CD8-positive, alpha-beta memory T cell (primary cell): ENCODE data around the gene ZNF609. TPM values are rescaled to one million over a fixed set of nuclear protein-coding genes. Genes with fewer than 3 reads are reported as not detected.

ENCODE experiments used
- CTCF ChIA-PET: fragments of 350-600 bp; sonication (Branson Sonifier 250); formaldehyde crosslinking; loops from one replicate; lab custom pipeline; 2021; ENCODE audit warnings: antibody characterized with exemption; lab: Charles Lee
- POLR2A ChIA-PET: fragments of 350-600 bp; sonication (Branson Sonifier 250); formaldehyde crosslinking; loops from one replicate; lab custom pipeline; 2021; ENCODE audit warnings: antibody characterized with exemption; lab: Charles Lee
- DNase-seq, 5 donors: peaks; one replicate each; pipeline versions ENCODE4 v3.0.0 to v3.0.0-alpha.2; 2020 to 2022; ENCODE audit warnings: mixed read lengths in 1 of 5
- H3K27ac ChIP-seq: one replicate; pipeline ENCODE4 v1.7.0; 2013; ENCODE audit warnings: low read depth, mild to moderate bottlenecking, low read length, moderate library complexity
- H3K27me3 ChIP-seq: 2 replicates; pipeline ENCODE4 v1.7.0; 2013; ENCODE audit warnings: low read length, mild to moderate bottlenecking; ENCODE audit not compliant: insufficient read depth, poor library complexity, severe bottlenecking
- H3K36me3 ChIP-seq: 2 replicates; pipeline ENCODE4 v1.7.0; 2013; ENCODE audit warnings: mild to moderate bottlenecking, low read length, moderate library complexity; ENCODE audit not compliant: insufficient read depth
- H3K4me1 ChIP-seq: 2 replicates; pipeline ENCODE4 v1.7.0; 2013; ENCODE audit warnings: mild to moderate bottlenecking, low read length, moderate library complexity; ENCODE audit not compliant: insufficient read depth
- H3K4me3 ChIP-seq: 2 replicates; pipeline ENCODE4 v1.7.0; 2013; ENCODE audit warnings: mild to moderate bottlenecking, low read length
- H3K9me3 ChIP-seq: 2 replicates; pipeline ENCODE4 v1.7.0; 2013; ENCODE audit warnings: mild to moderate bottlenecking, low read length
- H3K27ac Mint-ChIP-seq, 8 donors: one replicate each; pipeline ENCODE4 v1.8.0; 2020 to 2021; ENCODE audit warnings: mixed read lengths in 8 of 8, mild to moderate bottlenecking in 6 of 8, inconsistent platforms in 3 of 8, moderate library complexity in 3 of 8
- H3K27me3 Mint-ChIP-seq, 2 donors: one replicate each; pipeline ENCODE4 v1.8.0; 2020 to 2021; ENCODE audit warnings: mixed read lengths in 2 of 2, mild to moderate bottlenecking in 1 of 2, moderate library complexity in 1 of 2
- H3K36me3 Mint-ChIP-seq, 3 donors: one replicate each; pipeline ENCODE4 v1.8.0; 2020 to 2021; ENCODE audit warnings: mixed read lengths in 3 of 3, inconsistent platforms in 1 of 3, mild to moderate bottlenecking in 1 of 3
- H3K4me1 Mint-ChIP-seq, 3 donors: one replicate each; pipeline ENCODE4 v1.8.0; 2020 to 2021; ENCODE audit warnings: mixed read lengths in 3 of 3, inconsistent platforms in 1 of 3, mild to moderate bottlenecking in 1 of 3
- H3K4me3 Mint-ChIP-seq, 7 donors: one replicate each; pipeline ENCODE4 v1.8.0; 2020 to 2021; ENCODE audit warnings: mixed read lengths in 7 of 7, mild to moderate bottlenecking in 6 of 7, moderate library complexity in 4 of 7, inconsistent platforms in 2 of 7
- H3K9me3 Mint-ChIP-seq, 5 donors: one replicate each; pipeline ENCODE4 v1.8.0; 2020 to 2022; ENCODE audit warnings: mixed read lengths in 5 of 5, mild to moderate bottlenecking in 3 of 5, moderate library complexity in 2 of 5, inconsistent platforms in 1 of 5
- polyA plus RNA-seq: library from polyadenylated mRNA; unstranded; fragments of 300-500 nt; fragmentation: Illumina TruSeq; gene quantifications from one replicate; pipeline ENCODE4 v1.2.3, GENCODE V29; 2021
- total RNA-seq, 2 experiments: library from RNA; stranded (reverse); gene quantifications; one replicate each; pipeline ENCODE4 v1.2.3, GENCODE V29; 2021

ZNF609 gene
- total and polyA plus RNA-seq, 3 experiments from 2014 or later, result 10.7 to 38.9 (median 38.0) TPM

DNA sequence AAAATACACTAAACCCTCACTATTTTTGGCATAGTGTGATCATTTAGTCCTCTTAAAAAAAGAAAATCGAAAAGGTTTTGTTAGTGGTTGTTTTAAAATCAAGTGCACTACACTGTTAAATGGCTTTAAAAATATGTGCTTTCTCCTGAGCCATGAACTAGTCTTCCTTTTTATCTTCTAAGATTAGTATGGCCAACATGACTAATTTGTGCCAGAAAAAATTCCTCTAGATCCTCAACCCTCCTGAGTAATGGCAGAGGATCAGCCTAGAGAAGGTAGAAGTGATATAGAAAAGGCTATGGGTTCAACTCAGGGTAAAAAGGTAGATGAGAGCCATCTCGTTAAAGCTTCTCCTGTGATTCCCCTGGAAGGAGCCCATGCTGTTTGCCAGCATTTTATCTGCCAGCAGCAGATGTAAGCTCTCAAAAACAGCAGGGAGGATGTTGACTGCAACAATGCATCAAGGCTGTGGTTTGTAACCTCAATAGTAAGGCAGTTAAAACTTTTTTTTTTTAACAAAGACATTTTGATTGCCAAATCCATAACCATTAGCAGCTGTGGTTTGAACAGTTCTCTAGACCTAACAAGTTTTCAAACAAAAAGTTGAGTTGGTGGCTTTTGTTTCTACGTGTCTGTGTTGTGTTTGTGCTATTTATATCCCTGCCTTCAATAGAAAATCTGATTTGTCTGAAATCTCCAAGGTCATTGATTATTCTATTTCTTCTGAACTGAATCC lies 30.2 kb upstream of the ZNF609 start:
- Histone ChIP-seq H3K4me1 (peaks cover 48% of the 10 kb centered on the region), H3K9me3 (no peaks in the 10 kb centered on the region), H3K27me3 (no peaks in the 10 kb centered on the region), H3K4me3 (peak overlapping the region; percentile 38), H3K36me3 (peaks cover 2% of the 10 kb centered on the region), H3K27ac (no peak overlapping the region)
- CTCF ChIA-PET, result interaction anchor here (0.9 to 1.4 kb wide), 7 partner anchors 11 to 411 kb away, joined by 3 to 11 read pairs (median 3); no protein-coding TSS in a partner anchor
- H3K9me3 Mint-ChIP-seq, result no peaks in the 10 kb centered on the region
- H3K27ac Mint-ChIP-seq, result peak overlapping the region; percentile 76 to 97 (median 92)
- peak overlapping the region; percentile 17 to 86 (median 79) for H3K4me3 Mint-ChIP-seq
- no peaks in the 10 kb centered on the region for H3K27me3 Mint-ChIP-seq
- DNase-seq, result peak; percentile 1 to 82 (median 72)
- POLR2A ChIA-PET, result interaction anchor here (0.6 to 1.3 kb wide), 7 partner anchors 8 to 870 kb away, joined by 3 to 8 read pairs (median 3); no protein-coding TSS in a partner anchor
- peaks cover 37 to 47% (median 40%) of the 10 kb centered on the region in 3 donors for H3K4me1 Mint-ChIP-seq
- peaks cover 5 to 32% (median 5%) of the 10 kb centered on the region in 3 donors for H3K36me3 Mint-ChIP-seq

DNA sequence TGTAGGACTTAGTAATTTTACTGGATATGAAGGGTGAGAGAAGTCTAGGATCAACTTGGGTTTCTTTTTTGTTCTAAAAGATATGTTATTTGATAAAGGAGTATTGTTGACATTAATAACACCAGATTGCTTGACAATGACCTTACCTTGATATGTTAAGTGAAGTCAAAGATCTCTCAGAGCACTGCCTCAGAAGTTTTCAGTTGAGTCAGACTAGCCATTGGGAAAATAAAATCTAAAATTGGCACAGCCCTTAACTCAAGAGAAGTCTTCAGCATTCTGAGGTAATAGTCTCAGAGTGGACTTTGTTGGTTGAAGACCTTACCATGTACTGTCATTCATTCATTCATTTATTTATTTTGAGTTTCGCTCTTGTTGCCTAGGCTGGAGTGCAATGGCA lies 22.4 kb upstream of the ZNF609 start:
- H3K4me3 Mint-ChIP-seq, result no peak overlapping the region
- CTCF ChIA-PET, result no interaction called here
- POLR2A ChIA-PET, result no interaction called here
- H3K9me3 Mint-ChIP-seq, result no peaks in the 10 kb centered on the region
- no peak for DNase-seq
- no peaks in the 10 kb centered on the region for H3K9me3 ChIP-seq
- no peaks in the 10 kb centered on the region for H3K27me3 Mint-ChIP-seq
- peaks cover 24 to 40% (median 28%) of the 10 kb centered on the region in 3 donors for H3K4me1 Mint-ChIP-seq
- H3K4me3 ChIP-seq, result no peak overlapping the region
- peak overlapping the region in 4 of 8 donors; percentile 0 to 60 (median 40) for H3K27ac Mint-ChIP-seq
- no peak overlapping the region for H3K27ac ChIP-seq
- H3K27me3 ChIP-seq, result no peaks in the 10 kb centered on the region
- peaks cover 5 to 27% (median 8%) of the 10 kb centered on the region in 3 donors for H3K36me3 Mint-ChIP-seq
- no peaks in the 10 kb centered on the region for H3K36me3 ChIP-seq
- H3K4me1 ChIP-seq, result peaks cover 20% of the 10 kb centered on the region

DNA sequence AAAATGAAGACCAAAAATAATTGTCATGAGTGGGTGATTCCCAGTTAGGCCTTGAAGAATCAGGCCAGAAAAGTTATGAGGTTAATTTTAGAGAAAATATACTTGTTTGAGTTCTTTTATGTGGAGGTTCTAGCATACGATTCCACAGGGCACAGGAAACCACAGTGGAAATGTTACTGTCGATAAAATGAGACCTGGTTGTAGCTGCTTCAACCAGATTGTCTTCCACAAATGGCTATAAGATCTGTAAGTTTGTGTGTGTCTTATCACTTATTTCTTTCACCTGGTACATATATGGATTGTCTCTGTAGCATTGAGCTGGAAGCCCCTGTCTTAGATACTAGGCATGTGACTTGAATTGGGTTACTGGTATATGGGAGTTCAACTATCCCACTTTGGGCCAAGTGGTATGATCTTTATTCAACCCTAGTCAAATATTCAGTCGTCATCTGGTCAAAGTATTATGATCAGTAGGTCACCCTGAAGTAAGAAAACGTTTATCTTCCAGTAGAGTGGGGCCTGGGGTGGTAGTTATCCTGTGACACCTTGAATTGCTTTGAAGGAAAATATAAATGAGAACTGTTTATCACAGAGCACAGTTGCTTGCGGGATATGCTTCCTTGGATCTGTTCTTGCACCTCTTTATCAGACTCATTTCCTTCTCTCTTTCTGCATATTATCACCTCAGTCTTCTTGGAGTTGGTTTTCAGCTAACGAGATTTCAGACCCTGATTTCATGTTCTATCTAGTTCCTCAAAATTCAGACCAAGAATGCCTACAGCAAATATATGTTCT lies 21.5 kb upstream of the ZNF609 start:
- Mint-ChIP-seq H3K27ac (peak overlapping the region in 3 of 8 donors; percentile 23 to 60 (median 26)), H3K9me3 (no peaks in the 10 kb centered on the region), H3K27me3 (no peaks in the 10 kb centered on the region), H3K36me3 (peaks cover 5 to 26% (median 8%) of the 10 kb centered on the region in 3 donors), H3K4me1 (peaks cover 32 to 45% (median 37%) of the 10 kb centered on the region in 3 donors), H3K4me3 (peak overlapping the region in 1 of 7 donors; percentile 10)
- DNase-seq, result no peak
- CTCF ChIA-PET, result no interaction called here
- Histone ChIP-seq H3K36me3 (no peaks in the 10 kb centered on the region), H3K9me3 (no peaks in the 10 kb centered on the region), H3K27ac (no peak overlapping the region), H3K27me3 (no peaks in the 10 kb centered on the region), H3K4me3 (no peak overlapping the region), H3K4me1 (peaks cover 29% of the 10 kb centered on the region)
- POLR2A ChIA-PET, result interaction anchor here (0.9 kb wide), 1 partner anchor 9 kb away, joined by 3 read pairs; no protein-coding TSS in a partner anchor

DNA sequence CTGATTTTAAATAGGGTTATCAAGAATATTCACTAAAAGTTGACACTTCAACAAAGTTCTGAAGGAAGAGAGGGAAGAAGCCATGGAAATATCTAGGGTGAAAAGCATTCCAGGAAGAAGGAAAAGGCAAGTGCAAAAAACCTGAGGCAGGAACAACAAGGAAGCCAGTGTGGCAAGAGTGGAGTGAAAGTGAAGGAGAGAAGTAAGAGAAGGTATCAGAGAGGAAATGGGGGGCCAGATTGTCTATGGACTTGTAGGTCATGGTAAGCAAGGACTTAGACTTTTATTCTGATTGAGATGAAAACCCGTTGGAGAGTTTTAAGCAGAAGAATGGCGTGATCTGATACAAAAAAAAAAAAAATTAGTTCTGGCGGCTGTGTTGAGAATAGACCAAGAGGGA lies 18.5 kb upstream of the ZNF609 start:
- Mint-ChIP-seq H3K27me3 (no peaks in the 10 kb centered on the region), H3K9me3 (no peaks in the 10 kb centered on the region), H3K27ac (no peak overlapping the region), H3K36me3 (peaks cover 0 to 33% (median 5%) of the 10 kb centered on the region in 3 donors), H3K4me3 (no peak overlapping the region), H3K4me1 (peaks cover 38 to 52% (median 50%) of the 10 kb centered on the region in 3 donors)
- H3K9me3 ChIP-seq, result no peaks in the 10 kb centered on the region
- no peak overlapping the region for H3K4me3 ChIP-seq
- DNase-seq, result no peak
- H3K27ac ChIP-seq, result no peak overlapping the region
- ChIA-PET POLR2A (no interaction called here), CTCF (interaction anchor here (1.0 kb wide), 1 partner anchor 12 kb away, joined by 3 read pairs; no protein-coding TSS in a partner anchor)
- H3K4me1 ChIP-seq, result peaks cover 42% of the 10 kb centered on the region
- H3K27me3 ChIP-seq, result no peaks in the 10 kb centered on the region
- no peaks in the 10 kb centered on the region for H3K36me3 ChIP-seq

DNA sequence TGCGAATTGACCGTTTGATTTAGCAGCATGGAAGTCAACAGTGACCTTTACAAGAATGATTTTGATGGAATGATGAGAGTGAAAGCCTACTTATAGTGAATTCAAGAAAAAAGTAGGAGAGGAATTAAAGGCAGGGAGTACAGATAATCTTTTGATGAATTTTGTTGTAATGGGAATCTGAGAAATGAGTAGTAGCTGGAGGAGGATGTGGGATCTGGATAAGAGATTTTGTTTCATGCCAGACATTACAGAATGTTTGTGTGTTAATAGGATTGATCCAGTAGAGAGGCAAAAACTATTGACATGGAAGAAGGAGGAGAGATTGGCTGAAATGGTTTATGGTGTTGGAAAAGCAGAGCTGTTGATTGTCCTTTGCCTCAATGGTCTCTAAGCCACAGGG lies 17.4 kb upstream of the ZNF609 start:
- peak overlapping the region in 7 of 8 donors; percentile 13 to 81 (median 43) for H3K27ac Mint-ChIP-seq
- H3K4me3 ChIP-seq, result no peak overlapping the region
- peaks cover 0 to 41% (median 7%) of the 10 kb centered on the region in 3 donors for H3K36me3 Mint-ChIP-seq
- ChIA-PET CTCF (interaction anchor here (1.5 kb wide), 1 partner anchor 16 kb away, joined by 4 read pairs; no protein-coding TSS in a partner anchor), POLR2A (interaction anchor here (0.7 kb wide), 1 partner anchor 13 kb away, joined by 7 read pairs; no protein-coding TSS in a partner anchor)
- peaks cover 41% of the 10 kb centered on the region for H3K4me1 ChIP-seq
- no peaks in the 10 kb centered on the region for H3K9me3 ChIP-seq
- H3K9me3 Mint-ChIP-seq, result no peaks in the 10 kb centered on the region
- peaks cover 39 to 56% (median 55%) of the 10 kb centered on the region in 3 donors for H3K4me1 Mint-ChIP-seq
- no peaks in the 10 kb centered on the region for H3K27me3 ChIP-seq
- DNase-seq, result no peak
- H3K27me3 Mint-ChIP-seq, result no peaks in the 10 kb centered on the region
- no peaks in the 10 kb centered on the region for H3K36me3 ChIP-seq
- peak overlapping the region in 2 of 7 donors; percentile 1 to 5 for H3K4me3 Mint-ChIP-seq
- H3K27ac ChIP-seq, result no peak overlapping the region

DNA sequence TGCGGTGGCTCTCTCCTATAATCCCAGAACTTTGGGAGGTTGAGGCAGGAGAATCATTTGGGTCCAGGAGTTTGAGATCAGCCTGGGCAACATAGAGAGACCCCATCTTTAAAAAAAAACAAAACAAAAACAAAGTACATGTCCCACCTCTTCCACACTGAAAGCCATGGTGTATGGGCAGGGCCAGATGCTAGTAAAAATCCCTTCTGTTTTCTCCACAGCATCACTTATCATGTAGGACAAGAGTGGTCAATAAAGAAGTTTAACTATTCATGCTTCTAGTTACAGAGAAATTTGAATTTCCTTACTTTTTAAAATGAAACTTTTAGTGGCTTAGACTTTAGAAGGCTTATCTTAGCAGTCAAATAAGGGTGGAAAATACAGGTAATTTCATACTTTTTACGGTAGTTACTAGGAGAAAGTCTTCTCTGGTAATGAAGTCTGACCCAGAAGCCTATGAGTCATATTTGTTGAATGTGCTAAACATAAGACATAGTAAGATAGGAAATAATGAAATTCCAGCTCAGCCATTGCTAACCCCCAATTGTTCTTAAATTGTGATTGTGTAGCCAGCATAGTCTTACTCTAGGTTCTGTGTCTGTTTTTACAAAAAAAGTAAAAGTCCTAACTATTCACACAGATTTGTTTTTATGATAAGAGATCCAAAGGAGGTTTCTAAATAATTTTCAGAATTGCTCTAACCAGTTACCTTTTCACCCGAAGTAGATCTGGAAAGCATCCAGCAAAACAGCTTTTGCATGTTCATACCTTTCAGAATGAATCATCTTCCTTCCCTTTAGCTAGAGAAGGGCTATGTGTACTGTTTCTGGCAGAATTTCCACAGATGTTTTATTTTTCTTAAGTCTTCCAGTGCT lies 16.4 kb upstream of the ZNF609 start:
- Mint-ChIP-seq H3K4me3 (peak overlapping the region in 2 of 7 donors; percentile 17 to 67), H3K27ac (peak overlapping the region; percentile 2 to 81 (median 73)), H3K4me1 (peaks cover 36 to 54% (median 52%) of the 10 kb centered on the region in 3 donors), H3K27me3 (no peaks in the 10 kb centered on the region), H3K36me3 (peaks cover 0 to 48% (median 7%) of the 10 kb centered on the region in 3 donors), H3K9me3 (no peaks in the 10 kb centered on the region)
- CTCF ChIA-PET, result interaction anchor here (1.5 kb wide), 1 partner anchor 17 kb away, joined by 4 read pairs; no protein-coding TSS in a partner anchor
- no peaks in the 10 kb centered on the region for H3K27me3 ChIP-seq
- H3K4me1 ChIP-seq, result peaks cover 39% of the 10 kb centered on the region
- H3K9me3 ChIP-seq, result no peaks in the 10 kb centered on the region
- POLR2A ChIA-PET, result no interaction called here
- DNase-seq, result no peak
- no peak overlapping the region for H3K27ac ChIP-seq
- H3K36me3 ChIP-seq, result no peaks in the 10 kb centered on the region
- no peak overlapping the region for H3K4me3 ChIP-seq

DNA sequence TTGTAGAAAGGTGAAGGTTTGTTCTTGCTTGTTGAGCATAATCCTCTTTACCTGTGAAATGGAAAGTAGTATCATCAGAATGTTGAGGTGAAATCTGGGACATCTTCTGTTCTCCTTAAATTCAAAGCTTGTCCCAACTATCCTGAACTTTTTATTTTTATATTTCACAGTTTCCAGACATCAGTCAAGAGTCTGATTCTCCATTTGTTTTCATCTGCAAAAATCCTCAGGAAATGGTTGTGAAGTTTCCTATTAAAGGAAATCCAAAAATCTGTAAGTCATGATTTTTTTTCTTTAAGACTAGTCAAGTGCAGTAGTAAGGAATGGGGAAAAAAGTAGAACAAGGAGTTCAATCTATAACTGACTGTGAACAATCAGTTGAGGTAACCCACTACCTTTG lies 15.5 kb upstream of the ZNF609 start:
- H3K4me1 Mint-ChIP-seq, result peaks cover 36 to 57% (median 53%) of the 10 kb centered on the region in 3 donors
- H3K36me3 Mint-ChIP-seq, result peaks cover 2 to 46% (median 9%) of the 10 kb centered on the region in 3 donors
- H3K27me3 Mint-ChIP-seq, result no peaks in the 10 kb centered on the region
- no peak overlapping the region for H3K4me3 ChIP-seq
- ChIA-PET POLR2A (no interaction called here), CTCF (no interaction called here)
- H3K4me1 ChIP-seq, result peaks cover 39% of the 10 kb centered on the region
- H3K9me3 ChIP-seq, result no peaks in the 10 kb centered on the region
- H3K9me3 Mint-ChIP-seq, result no peaks in the 10 kb centered on the region
- H3K27me3 ChIP-seq, result no peaks in the 10 kb centered on the region
- peak overlapping the region in 2 of 8 donors; percentile 38 to 70 for H3K27ac Mint-ChIP-seq
- DNase-seq, result no peak
- H3K27ac ChIP-seq, result no peak overlapping the region
- no peak overlapping the region for H3K4me3 Mint-ChIP-seq
- no peaks in the 10 kb centered on the region for H3K36me3 ChIP-seq
